ENCODE results near the gene FGD5.
A peak's percentile ranks its signal among the peaks of the same experiment; 100 is the strongest.

- TF ChIP-seq CTCF (IDR thresholded peaks at IDR 0.05) = peak in 1 of 3 donors; percentile 12
- no peak for TF ChIP-seq POLR2A (IDR thresholded peaks at IDR 0.05)
Measured at GRCh38 chr3:14863333-14864100, 44.8 kb downstream of the FGD5 start.
